IMR-90 (cell line): Measurements from ENCODE around the gene COL15A1.

Source experiments
- CEBPB ChIP-seq: IDR thresholded peaks from 2 replicates; pipeline ENCODE4 v1.6.1; 2012; ENCODE audit warnings: low read depth, low read length, improper control_type of control experiment
- CTCF ChIP-seq: conservative IDR thresholded peaks from 2 replicates; pipeline ENCODE4 v1.5.1; 2012; ENCODE audit warnings: mild to moderate bottlenecking, low read depth, low read length, improper control_type of control experiment
- FOS ChIP-seq: fragments of 150-350 bp; IDR thresholded peaks from 2 replicates; pipeline ENCODE4 v1.6.1; 2016; ENCODE audit warnings: low read depth, low read length
- MXI1 ChIP-seq: IDR thresholded peaks from 2 replicates; pipeline ENCODE4 v1.6.1; 2012; ENCODE audit warnings: low read depth, mild to moderate bottlenecking, low read length, moderate library complexity, borderline replicate concordance
- POLR2A ChIP-seq: IDR thresholded peaks from 2 replicates; pipeline ENCODE4 v1.6.1; 2012; ENCODE audit warnings: mild to moderate bottlenecking, low read depth, low read length
- RAD21 ChIP-seq: IDR thresholded peaks from 2 replicates; pipeline ENCODE4 v1.6.1; 2012; ENCODE audit warnings: low read length, improper control_type of control experiment
- TF ChIP-seq, protein P1 (sequence below): fragments of 150-350 bp; IDR thresholded peaks from 2 replicates; pipeline ENCODE4 v1.6.1; 2017; ENCODE audit warnings: mild to moderate bottlenecking, antibody characterized with exemption, low read length, low read depth
- TF ChIP-seq, protein P2 (sequence below): fragments of 150-350 bp; IDR thresholded peaks from 2 replicates; pipeline ENCODE4 v1.6.1; 2016; ENCODE audit warnings: low read depth, mild to moderate bottlenecking, low read length, moderate library complexity, borderline replicate concordance

GRCh38 chr9:98907055-98907454 is 36.7 kb upstream of the COL15A1 start:
- TF ChIP-seq CEBPB (no peak), CTCF (no peak), RAD21 (no peak), POLR2A (no peak), MXI1 (no peak), FOS (no peak)
- TF ChIP-seq, protein P1, sequence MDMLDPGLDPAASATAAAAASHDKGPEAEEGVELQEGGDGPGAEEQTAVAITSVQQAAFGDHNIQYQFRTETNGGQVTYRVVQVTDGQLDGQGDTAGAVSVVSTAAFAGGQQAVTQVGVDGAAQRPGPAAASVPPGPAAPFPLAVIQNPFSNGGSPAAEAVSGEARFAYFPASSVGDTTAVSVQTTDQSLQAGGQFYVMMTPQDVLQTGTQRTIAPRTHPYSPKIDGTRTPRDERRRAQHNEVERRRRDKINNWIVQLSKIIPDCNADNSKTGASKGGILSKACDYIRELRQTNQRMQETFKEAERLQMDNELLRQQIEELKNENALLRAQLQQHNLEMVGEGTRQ = no peak
- TF ChIP-seq, protein P2, sequence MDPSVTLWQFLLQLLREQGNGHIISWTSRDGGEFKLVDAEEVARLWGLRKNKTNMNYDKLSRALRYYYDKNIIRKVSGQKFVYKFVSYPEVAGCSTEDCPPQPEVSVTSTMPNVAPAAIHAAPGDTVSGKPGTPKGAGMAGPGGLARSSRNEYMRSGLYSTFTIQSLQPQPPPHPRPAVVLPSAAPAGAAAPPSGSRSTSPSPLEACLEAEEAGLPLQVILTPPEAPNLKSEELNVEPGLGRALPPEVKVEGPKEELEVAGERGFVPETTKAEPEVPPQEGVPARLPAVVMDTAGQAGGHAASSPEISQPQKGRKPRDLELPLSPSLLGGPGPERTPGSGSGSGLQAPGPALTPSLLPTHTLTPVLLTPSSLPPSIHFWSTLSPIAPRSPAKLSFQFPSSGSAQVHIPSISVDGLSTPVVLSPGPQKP = no peak
